Activated CD8-positive, alpha-beta memory T cell treated with anti-CD3 and anti-CD28 coated beads for 24 hours (primary cell): ENCODE results near the gene CHCHD6.

Experiments
- DNase-seq: peaks from one replicate; pipeline ENCODE4 v3.0.0-alpha.2; 2020

The CHCHD6 gene

GRCh38 chr3:126998320-126998719 is 294.3 kb downstream of the CHCHD6 start:
- no peak for DNase-seq

- DNase-seq, result no peak
Observed at GRCh38 chr3:126998728-126999127, 294.7 kb downstream of the CHCHD6 start.

GRCh38 chr3:126999383-126999782 is 295.3 kb downstream of the CHCHD6 start:
- no peak for DNase-seq

GRCh38 chr3:127000119-127000518 is 296.1 kb downstream of the CHCHD6 start:
- DNase-seq, result no peak

GRCh38 chr3:127000761-127001160 is 296.7 kb downstream of the CHCHD6 start:
- DNase-seq, result no peak

- no peak for DNase-seq
Observed at GRCh38 chr3:127001486-127002194, 297.6 kb downstream of the CHCHD6 start.

- DNase-seq, result no peak
Observed at GRCh38 chr3:127002195-127003174, 298.4 kb downstream of the CHCHD6 start.

GRCh38 chr3:127003175-127003555 is 299.1 kb downstream of the CHCHD6 start:
- no peak for DNase-seq

- no peak for DNase-seq
Observed at GRCh38 chr3:127003601-127004280, 299.7 kb downstream of the CHCHD6 start.

GRCh38 chr3:127004641-127005397 is 300.8 kb downstream of the CHCHD6 start:
- no peak for DNase-seq

GRCh38 chr3:127005864-127006500 is 301.9 kb downstream of the CHCHD6 start:
- no peak for DNase-seq

GRCh38 chr3:127006781-127007436 is 302.9 kb downstream of the CHCHD6 start:
- DNase-seq, result no peak

- DNase-seq, result no peak
Observed at GRCh38 chr3:127008236-127008635, 304.2 kb downstream of the CHCHD6 start.

GRCh38 chr3:127009531-127009930 is 305.5 kb downstream of the CHCHD6 start:
- DNase-seq, result no peak
